GM18507 (cell line): ENCODE results near the gene PAM.

Experiments used
- DNase-seq: peaks from one replicate; pipeline ENCODE4 v3.0.0; 2011; ENCODE audit warnings: low read depth; ENCODE audit not compliant: insufficient read length; ENCODE audit errors: extremely low spot score
- FAIRE-seq: peaks from 2 replicates; lab custom pipeline; 2011; peaks lifted over from hg19 to GRCh38; lab: Jason Lieb, UNC

Gene PAM

GRCh38 chr5:102800427-102800826 is 45.3 kb downstream of the PAM start:
- FAIRE-seq (no peak), DNase-seq (no peak)

- FAIRE-seq = no peak
Observed at GRCh38 chr5:102801371-102801770, 46.3 kb downstream of the PAM start.

GRCh38 chr5:102802708-102803458 is 47.8 kb downstream of the PAM start:
- no peak for FAIRE-seq
- no peak for DNase-seq

More at GRCh38 chr5:102801371-102801770, 46.3 kb downstream of the PAM start:
- DNase-seq = no peak

- FAIRE-seq (no peak), DNase-seq (no peak)
Observed at GRCh38 chr5:102807878-102808502, 52.9 kb downstream of the PAM start.

GRCh38 chr5:102809033-102809432 is 53.9 kb downstream of the PAM start:
- FAIRE-seq (no peak), DNase-seq (no peak)

GRCh38 chr5:102811972-102812371 is 56.9 kb downstream of the PAM start:
- no peak for DNase-seq
- no peak for FAIRE-seq

GRCh38 chr5:102813740-102814139 is 58.6 kb downstream of the PAM start:
- FAIRE-seq = no peak
- no peak for DNase-seq

- DNase-seq (no peak), FAIRE-seq (no peak)
Observed at GRCh38 chr5:102815084-102815483, 60.0 kb downstream of the PAM start.

GRCh38 chr5:102815540-102816332 is 60.6 kb downstream of the PAM start:
- DNase-seq (no peak), FAIRE-seq (no peak)

GRCh38 chr5:102818345-102818744 is 63.2 kb downstream of the PAM start:
- FAIRE-seq (no peak), DNase-seq (no peak)

GRCh38 chr5:102818934-102819333 is 63.8 kb downstream of the PAM start:
- FAIRE-seq (peak; percentile 15), DNase-seq (no peak)

GRCh38 chr5:102819634-102820033 is 64.5 kb downstream of the PAM start:
- FAIRE-seq (no peak), DNase-seq (no peak)

- DNase-seq (no peak), FAIRE-seq (peak; percentile 18)
Observed at GRCh38 chr5:102823441-102823874, 68.4 kb downstream of the PAM start.

GRCh38 chr5:102826629-102827028 is 71.5 kb downstream of the PAM start:
- DNase-seq (no peak), FAIRE-seq (no peak)

- no peak for FAIRE-seq
- no peak for DNase-seq
Observed at GRCh38 chr5:102830241-102830640, 75.1 kb downstream of the PAM start.

GRCh38 chr5:102832445-102832844 is 77.3 kb downstream of the PAM start:
- no peak for DNase-seq
- no peak for FAIRE-seq

- FAIRE-seq (no peak), DNase-seq (no peak)
Observed at GRCh38 chr5:102833146-102833545, 78.0 kb downstream of the PAM start.

- FAIRE-seq = no peak
- no peak for DNase-seq
Observed at GRCh38 chr5:102834438-102834964, 79.4 kb downstream of the PAM start.

GRCh38 chr5:102835717-102836116 is 80.6 kb downstream of the PAM start:
- no peak for DNase-seq

GRCh38 chr5:102841021-102841420 is 85.9 kb downstream of the PAM start:
- no peak for DNase-seq
- no peak for FAIRE-seq

More at GRCh38 chr5:102835717-102836116, 80.6 kb downstream of the PAM start:
- no peak for FAIRE-seq
